HG02852 (cell line): ENCODE results near the gene SEZ6.

ENCODE experiments used
- ATAC-seq: cut with Tn5 transposase; IDR thresholded peaks from one replicate; pipeline ENCODE4 v1.9.1; 2021; ENCODE audit warnings: mild to moderate bottlenecking, moderate library complexity; ENCODE audit not compliant: unreplicated experiment

Gene SEZ6

GRCh38 chr17:29038085-29038795 lies 32.4 kb upstream of the SEZ6 start:
- no peak for ATAC-seq

GRCh38 chr17:29037739-29038084 lies 31.9 kb upstream of the SEZ6 start:
- ATAC-seq: no peak

DNA sequence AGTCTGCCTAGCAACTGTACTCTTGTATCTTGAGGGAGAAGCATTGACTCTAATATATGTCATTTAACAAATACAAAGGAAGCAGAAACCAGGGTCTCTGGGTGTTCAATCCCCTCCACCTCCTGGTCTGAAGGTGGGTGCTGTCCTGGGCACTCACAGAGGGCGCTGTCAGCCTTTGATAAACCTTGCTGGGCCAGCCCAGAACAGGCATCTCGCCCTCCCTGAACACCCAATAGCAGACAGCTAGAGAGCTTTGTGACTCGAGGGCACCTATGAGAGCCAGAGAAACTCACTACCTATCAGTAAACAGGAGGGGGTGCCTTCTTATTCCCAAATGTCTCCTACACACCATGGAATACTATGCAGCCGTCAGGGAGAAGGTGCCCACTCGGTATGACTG lies 30.8 kb upstream of the SEZ6 start:
- no peak for ATAC-seq

GRCh38 chr17:29034510-29034909 lies 28.7 kb upstream of the SEZ6 start:
- no peak for ATAC-seq

DNA sequence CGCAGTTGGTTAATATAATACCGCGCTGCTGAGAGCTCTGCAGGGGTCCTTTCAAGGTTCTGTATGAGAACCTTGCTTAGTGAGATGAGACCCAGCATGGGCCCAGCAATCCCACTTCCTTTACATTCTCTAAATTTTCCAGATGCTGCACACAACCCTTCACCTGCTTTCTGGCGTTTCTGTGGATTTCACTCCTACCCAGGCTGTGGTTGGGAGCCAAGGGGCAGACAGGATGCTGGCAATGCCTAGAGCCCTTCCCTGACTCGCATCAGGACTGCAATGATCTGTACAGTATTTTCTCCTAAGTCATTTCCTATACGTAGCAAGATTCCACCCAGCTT lies 27.0 kb upstream of the SEZ6 start:
- no peak for ATAC-seq

DNA sequence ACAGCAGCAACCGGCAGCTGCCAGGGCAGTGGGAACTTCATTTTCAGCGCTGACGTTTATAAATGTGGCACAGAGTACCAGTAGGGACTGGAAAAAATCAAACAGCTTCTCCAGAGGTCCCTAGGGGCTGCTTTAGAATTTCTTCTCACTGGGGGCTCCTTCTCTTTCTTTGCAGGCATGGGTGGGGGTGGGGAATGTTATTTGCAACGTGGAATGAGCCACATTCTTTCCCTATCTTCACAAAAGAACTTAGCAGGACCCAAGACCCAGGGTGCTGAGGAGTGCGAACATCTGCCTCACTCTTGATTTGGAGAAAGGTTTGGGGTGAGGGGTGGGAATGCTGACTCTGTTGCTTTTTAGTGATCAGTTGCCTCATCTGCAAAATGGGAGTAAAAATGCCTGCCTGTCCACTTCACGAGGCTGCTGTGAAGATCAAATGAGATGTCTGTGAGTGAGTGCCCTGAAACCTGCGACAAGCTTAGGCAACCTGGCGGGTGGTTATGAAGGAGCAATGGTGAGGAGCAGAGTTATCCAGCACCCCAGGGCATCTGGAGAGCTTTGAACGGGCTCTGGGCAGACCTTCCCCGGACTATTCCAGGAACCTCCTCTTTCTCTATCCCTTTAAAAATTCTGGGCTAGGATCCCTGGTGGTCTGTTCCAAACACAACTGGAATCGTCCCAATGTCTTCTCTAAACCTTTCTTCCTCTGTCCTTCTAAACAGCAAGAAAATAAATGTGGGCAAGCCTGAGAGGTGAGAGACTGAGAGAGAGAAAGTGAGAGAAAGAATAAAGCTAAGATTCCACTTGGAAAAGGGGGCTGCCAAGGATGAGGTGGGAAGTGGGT lies 26.4 kb upstream of the SEZ6 start:
- no peak for ATAC-seq

GRCh38 chr17:29031488-29031887 lies 25.7 kb upstream of the SEZ6 start:
- ATAC-seq: no peak

DNA sequence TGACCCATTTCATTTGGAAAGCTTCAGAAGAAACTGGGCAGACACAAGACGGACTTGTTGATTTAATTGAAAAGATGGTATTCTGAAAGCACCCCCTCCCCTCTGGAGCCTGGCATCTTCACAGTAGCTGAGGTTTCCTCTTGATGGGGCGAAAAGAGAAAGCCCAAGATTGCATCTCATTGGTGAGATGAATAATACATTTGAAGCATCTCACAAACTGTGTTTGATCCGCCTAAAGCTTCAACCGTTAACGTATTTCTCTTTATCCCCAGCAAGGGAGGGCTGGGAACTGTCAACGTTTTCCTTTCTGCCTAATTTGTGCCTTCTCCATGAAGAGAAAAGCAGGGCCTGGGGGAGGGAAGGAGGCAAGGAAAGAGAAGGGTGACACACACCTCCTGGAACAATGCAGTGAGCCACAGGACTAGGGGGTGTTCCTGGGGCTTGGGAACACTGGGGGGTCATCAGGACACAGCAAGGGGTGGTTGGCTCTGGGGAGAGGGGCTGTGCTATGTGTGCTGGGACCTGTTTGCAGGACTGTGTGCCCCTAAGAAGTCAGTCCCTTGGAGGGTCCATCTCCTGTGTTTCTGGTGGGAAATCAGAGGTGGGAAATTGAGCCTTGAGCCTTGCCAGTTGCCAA lies 18.6 kb upstream of the SEZ6 start:
- no peak for ATAC-seq

DNA sequence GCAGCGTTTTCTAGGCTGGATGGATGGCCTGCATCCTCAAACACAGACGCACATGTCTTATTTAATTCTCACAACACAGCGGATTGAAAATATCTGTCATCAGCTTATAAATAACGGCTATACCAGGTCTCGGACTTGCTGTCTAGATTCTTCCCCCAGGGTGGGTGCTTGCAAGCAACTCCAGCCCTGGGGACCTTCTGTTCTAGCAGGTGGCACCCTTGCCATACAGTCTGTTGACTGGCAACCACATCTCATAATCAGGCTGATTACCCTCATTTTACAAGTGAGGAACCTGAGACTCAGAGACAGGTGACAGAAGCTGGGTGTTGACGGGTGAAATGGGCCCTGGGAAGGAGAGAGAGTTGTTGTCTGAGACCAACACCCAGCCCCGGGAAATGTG lies 16.2 kb upstream of the SEZ6 start:
- ATAC-seq: no peak

DNA sequence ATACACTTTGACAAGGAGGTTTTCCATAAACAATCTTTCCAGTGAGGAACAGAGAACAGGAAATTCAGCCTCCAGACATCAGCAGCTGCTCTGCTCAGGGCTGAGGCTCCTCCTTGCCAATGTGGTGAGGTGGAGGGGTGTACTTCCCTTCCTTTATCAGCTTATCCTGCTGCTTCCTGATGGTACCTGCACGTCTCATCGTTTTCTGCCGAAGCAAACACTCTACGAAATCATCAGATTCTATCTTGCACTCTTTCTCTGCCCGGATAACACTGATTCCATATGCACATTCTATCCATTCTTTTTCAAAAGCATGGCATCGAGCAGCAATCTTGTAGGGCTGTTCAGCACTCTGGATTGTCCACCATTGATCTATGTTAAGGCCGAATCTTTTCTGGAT lies 15.4 kb upstream of the SEZ6 start:
- no peak for ATAC-seq

- no peak for ATAC-seq
These were observed 14.7 kb upstream of the SEZ6 start for GRCh38 chr17:29020576-29020975.

GRCh38 chr17:29019475-29020181 lies 13.8 kb upstream of the SEZ6 start:
- ATAC-seq: no peak

DNA sequence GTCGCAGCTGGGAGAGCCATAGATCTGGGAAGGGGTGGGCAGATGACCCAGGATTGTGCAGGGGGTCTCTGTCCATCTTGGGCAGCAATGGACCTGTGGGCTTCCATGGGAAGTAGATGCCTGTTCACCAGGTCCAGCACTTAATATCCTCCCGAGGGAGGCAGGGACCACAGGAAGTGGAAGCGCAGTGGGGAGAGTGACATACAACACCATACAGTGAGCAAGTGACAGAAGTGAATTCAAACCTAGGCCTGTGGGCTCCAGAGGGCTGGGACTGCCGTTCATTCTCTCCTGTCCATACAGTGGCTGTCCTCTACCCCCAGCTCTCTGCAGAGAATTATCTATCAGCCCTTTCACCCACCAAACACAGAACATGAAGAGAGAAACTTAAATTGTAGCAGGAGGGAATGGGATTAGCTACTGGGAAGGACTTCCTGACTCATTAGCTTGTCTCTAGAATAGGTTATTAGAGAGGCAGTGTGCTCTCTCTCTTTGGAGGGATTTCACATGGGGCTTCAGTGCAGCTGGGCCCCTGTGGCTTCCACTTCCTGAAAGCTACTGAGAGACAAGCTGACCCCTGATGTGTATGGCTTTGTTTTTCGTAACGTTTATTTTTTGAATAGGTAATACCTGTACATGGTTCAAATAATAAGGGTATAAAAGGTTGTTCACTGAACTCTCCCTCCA lies 13.1 kb upstream of the SEZ6 start:
- ATAC-seq: no peak

DNA sequence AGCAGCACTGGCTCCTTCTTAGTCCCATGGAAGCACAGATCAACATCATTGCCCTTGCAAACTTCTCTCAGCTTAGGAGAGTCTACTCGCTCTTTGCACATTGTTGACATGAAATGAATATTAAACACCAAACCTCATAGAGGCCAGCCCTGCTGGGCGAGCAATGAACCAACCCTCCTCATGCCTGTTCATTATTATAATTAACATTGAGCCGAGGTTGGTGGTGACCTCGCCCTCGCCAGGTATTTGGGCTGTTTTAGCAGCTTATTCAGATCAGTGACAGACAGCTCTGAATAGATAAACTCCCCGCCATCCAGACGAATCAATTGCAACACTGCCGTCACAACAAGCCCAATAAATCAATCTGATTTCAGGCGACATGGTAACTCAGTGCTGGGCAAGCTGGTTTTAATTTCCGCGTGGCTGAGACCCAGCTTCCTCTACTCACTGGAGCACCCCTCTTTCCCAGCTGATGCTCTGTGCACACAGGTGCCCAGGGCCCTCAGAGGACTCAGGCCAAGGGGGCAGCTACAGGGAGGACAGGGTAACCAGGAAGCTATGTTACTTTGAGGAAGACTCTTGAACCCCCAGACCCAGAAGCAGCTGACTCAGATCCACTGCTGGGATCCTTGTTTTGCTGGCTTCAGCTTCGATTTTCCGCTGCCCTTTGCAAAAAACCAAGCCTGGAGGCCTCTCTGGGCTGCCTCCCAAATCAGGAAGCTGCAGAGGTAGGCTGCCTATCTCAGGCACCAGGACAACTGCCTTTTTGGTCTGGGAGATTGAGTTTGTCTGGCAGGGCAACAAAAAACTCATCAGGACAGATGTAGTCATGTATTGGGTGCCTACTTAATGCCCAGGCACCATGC lies 10.7 kb upstream of the SEZ6 start:
- ATAC-seq: no peak

GRCh38 chr17:29014716-29015115 lies 8.9 kb upstream of the SEZ6 start:
- ATAC-seq: no peak

DNA sequence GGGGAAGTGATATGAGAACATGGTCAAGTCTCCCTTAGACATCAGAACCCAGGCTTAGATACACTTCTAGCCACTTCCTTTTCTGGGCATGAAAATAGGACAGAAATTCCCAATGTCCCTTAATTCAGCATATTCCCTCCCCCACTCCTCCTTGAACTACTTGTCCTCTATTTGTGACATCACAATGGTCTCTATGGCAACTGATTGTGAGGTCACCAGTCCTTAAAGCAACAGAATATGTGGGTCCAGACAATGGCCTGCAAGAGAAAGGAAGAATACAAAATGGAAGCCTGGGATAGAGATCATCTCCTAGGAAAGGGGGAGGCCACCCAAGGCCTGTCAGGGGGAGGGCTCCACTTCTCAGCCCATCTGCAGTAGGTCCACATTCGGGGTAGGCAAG lies 6.7 kb upstream of the SEZ6 start:
- ATAC-seq: no peak

- no peak for ATAC-seq
These were observed 4.8 kb upstream of the SEZ6 start for GRCh38 chr17:29010586-29010985.

GRCh38 chr17:29010129-29010528 lies 4.3 kb upstream of the SEZ6 start:
- ATAC-seq: no peak

DNA sequence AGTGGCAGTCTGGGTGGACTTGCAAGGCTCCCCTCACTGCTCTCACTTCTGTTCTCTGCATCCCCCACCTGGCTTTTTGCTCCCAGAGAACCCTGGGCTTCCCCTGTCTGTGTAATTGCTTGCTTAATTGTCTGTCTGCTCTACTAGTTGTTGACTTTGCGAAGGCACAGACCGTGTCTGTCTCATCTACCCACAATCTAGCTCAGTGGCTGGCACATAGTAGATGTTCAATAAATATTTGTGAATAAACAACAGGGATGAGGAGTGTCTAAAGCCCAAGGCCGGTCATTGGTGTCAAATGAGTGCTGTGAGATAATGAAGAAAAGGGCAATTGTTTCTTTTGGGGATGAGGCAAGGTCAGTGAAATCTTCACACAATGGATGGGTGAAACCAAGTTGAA lies 2.8 kb upstream of the SEZ6 start:
- no peak for ATAC-seq

DNA sequence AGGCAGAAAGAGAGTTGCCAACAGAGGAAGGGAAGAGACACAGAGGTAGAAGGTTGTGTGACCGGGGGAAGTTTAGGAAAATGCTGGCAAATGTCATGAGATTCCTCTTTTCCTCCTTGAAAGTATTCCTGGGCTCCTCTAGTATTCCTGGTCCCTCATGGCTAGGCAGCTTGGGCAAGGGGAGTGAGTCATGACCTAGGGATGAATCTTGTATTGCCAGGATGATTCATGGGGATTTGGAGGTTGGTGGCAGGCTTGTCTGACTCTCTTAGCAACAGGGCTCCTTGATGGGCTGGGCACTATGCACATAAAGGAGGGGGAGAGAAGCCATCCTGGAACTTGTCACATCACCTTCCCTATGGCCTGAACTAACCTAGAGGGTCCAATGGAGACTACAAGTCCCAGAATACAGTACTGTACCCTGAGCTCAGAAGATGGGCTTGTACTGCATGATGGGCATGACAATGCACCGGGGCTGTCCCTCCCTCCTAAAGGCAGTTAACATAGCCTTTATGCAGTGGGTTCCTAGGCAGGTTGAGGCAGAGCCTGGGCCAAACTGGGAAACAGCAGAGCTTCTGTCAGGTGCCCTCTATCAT lies 2.1 kb upstream of the SEZ6 start:
- ATAC-seq: no peak
